Activated naive CD4-positive, alpha-beta T cell treated with anti-CD3 and anti-CD28 coated beads, Interleukin-2, amount 50 U/mL, for 16 hours (primary cell): Measurements from ENCODE around the gene KRT2.

Source experiments
- DNase-seq: peaks from one replicate; pipeline ENCODE4 v3.0.0-alpha.2; 2020

The KRT2 gene

GRCh38 chr12:52613384-52614030 lies 38.5 kb downstream of the KRT2 start:
- DNase-seq = no peak

GRCh38 chr12:52612431-52613383 lies 39.3 kb downstream of the KRT2 start:
- DNase-seq = no peak

GRCh38 chr12:52611080-52611468 lies 40.9 kb downstream of the KRT2 start:
- no peak for DNase-seq

- DNase-seq = no peak
Measured at GRCh38 chr12:52608826-52609630, 43.0 kb downstream of the KRT2 start.

- DNase-seq = no peak
Measured at GRCh38 chr12:52608161-52608560, 43.9 kb downstream of the KRT2 start.

- DNase-seq = no peak
Measured at GRCh38 chr12:52607314-52607713, 44.7 kb downstream of the KRT2 start.

DNA sequence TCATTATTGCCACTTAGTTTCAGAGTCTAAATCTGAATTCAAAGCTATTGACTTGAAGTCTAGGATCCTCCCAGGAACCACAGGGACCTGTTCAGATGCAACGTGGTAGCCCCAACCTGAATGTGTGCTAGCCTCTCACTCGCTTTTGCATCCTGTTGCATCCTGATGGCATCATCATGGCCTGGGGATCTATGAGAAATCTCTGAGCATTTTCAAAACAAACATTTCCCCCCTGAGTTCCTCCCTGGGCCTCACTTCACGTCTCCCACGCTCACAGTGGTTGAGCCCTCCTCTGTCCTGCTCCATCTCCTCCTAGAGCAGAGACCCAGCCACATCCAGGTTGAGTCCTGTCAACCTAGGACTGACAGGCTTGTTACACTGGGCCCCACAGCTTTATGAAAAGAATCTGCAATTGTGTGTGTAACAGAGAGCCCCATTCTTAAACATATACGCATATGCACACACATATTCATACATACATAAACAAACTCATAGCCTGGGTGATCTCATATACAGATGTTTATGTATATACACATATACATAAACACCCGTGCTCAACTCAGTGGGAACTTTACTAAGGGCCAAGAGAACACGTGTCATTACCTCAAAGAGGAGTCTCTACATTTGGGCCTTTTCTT lies 45.3 kb downstream of the KRT2 start:
- DNase-seq = no peak

GRCh38 chr12:52606096-52606495 lies 45.9 kb downstream of the KRT2 start:
- no peak for DNase-seq

DNA sequence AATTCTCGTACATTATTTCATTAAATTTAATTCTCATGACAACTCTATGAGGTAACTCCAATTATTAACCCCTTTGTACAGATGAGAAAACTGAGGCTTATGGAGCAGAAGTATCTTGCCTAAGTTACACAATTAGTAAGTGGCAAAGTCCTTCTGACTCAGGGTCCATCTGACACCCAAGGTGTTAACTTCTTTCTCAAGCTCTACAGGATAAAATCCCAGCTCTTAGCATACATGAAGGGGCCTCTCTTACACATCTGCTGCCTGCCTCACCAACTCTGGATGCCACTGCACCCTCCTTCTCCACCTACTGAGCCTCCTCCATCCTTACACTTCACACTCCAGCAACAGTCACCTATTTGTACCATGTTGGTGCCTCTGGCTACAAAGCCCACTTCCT lies 46.5 kb downstream of the KRT2 start:
- DNase-seq = no peak

DNA sequence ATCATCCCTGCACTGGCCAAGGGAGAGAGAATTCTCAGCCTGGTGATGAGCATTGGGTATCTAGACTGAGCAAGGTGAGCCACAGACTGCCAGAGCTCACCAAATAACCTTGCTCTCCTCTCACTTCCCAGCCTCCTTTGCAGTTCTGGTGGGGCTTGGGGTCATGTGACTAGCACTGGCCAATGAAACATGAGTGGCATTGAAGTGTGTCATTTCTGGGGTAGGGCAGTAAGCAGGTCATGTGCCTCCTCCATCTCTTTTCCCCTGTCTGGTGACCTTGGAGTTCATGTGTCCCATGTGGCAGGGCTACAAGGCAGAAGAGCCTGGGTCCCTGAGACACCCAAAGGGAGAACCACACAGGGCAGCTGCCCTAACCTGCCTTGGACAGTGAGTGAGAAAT lies 47.2 kb downstream of the KRT2 start:
- no peak for DNase-seq

GRCh38 chr12:52603314-52603713 lies 48.7 kb downstream of the KRT2 start:
- peak; percentile 53 for DNase-seq

DNA sequence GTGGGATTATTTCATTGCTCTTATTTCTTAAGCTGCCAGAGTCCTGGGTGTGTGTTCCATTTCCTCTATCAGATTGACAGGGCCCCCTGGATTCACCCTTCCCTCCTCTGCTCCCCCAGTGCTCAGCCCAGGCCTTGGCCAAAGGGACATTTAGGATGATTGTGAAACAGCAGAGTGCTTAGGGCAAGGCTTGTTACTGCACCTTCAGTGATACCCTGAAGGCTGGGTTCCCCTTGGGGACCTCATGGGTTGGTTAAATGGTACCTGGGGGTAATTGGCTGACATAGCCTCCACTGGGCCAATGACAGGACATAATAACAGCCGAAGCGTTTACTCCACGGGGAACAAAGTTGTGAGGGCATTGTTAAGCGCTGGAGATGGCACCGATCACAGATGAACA lies 49.5 kb downstream of the KRT2 start:
- DNase-seq = no peak

DNA sequence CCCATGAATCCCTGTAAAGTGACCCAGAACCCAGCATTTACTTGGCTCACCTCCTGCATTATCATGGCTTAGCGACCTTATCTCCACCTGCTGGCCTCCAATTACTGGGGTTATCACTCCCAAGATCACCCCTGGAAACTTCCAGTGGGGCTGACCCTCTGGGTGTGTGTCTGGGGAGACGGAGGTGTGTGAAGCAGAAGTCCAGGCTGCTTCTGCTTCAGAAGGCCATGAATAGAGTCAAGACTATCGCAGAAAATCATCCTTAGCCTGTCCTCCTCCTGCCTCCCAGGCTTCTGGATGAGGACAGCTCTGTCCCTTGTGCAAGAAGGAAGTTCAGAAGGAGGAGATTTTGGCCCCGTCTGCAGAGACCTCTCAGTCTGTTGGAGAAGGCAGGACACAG lies 50.3 kb downstream of the KRT2 start:
- DNase-seq = no peak

- DNase-seq = no peak
Measured at GRCh38 chr12:52600941-52601481, 51.0 kb downstream of the KRT2 start, which contains the start of gene KRT72. Gene KRT72 (minus strand): TSS chr12:52601463. CDS start chr12:52601452, 11 bp downstream.

DNA sequence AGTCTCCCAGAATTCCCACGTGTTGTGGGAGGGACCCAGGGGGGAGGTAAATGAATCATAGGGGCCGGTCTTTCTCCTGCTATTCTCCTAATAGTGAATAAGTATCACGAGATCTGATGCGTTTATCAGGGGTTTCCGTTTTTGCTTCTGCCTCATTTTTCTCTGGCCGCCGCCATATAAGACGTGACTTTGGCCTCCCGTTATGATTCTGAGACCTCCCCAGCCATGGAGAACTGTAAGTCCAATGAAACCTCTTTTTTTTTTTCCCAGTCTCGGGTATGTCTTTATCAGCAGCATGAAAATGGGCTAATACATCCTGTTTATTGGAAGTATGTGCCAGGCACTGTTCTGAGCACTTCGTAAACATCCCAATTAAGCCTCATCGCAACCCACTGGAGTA lies 51.5 kb downstream of the KRT2 start:
- no peak for DNase-seq

- DNase-seq = no peak
Measured at GRCh38 chr12:52600071-52600470, 51.9 kb downstream of the KRT2 start.

DNA sequence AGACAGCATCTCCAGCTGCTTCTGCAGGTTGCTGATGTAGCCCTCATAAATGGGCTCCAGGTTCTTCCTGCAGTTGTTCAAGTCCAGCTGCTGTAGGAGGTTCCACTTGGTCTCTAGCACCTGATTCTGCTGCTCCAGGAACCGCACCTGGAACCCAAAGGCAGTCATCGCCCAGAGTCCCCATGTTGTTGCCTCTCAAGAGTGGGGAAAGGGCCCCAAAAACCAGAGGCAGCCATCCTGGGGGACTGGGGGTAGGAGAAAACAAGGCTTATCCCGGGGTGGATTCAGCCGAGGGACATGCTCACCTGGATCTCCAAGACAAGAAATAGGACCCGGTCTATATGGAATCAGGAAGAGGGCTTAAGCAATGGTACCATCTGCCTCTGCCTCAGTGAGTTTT lies 53.0 kb downstream of the KRT2 start:
- no peak for DNase-seq
